K562 (cell line): Measurements from ENCODE around the gene TNPO3. TPM values are rescaled to one million over a fixed set of nuclear protein-coding genes. Genes with fewer than 3 reads are reported as not detected.

Experiments used
- ATAC-seq: fragments of 200-7000 bp; cut with Tn5 transposase; 3 replicates; pipeline ENCODE4 v1.9.1; 2020; ENCODE audit warnings: moderate library complexity
- BruUV-seq: library from RNA; stranded (reverse); fragments of 400-500 nt; replicated peaks from 2 replicates; lab custom pipeline; 2021; lab: Mats Ljungman, UMichigan
- CTCF ChIA-PET: fragments of 300-600 bp; formaldehyde crosslinking; extraction: SDS; loops from one replicate; lab custom pipeline; 2021; ENCODE audit warnings: low intra/inter-chr PET ratio; lab: Yijun Ruan, JAX
- POLR2A ChIA-PET: fragments of 300-600, 350-650 bp; sonication (Branson Sonifier 250); formaldehyde crosslinking; extraction: SDS; loops from one replicate; lab custom pipeline; 2021; ENCODE audit warnings: antibody characterized with exemption, inconsistent platforms; lab: Yijun Ruan, JAX
- DNase-seq, 4 experiments: peaks; one replicate each; pipeline versions ENCODE4 v3.0.0 to v3.0.0-alpha.2; 2011 to 2018; ENCODE audit warnings: low spot score in 3 of 4, mixed read lengths in 3 of 4; ENCODE audit errors: extremely low read depth in 1 of 4
- FAIRE-seq: peaks from 2 replicates; lab custom pipeline; 2011; peaks lifted over from hg19 to GRCh38; lab: Jason Lieb, UNC
- H2AFZ ChIP-seq: 2 replicates; pipeline ENCODE4 v1.6.0; 2011; ENCODE audit warnings: low read depth, low read length, control low read depth, inconsistent platforms
- H3K27ac ChIP-seq: fragments of 200-600 bp; 3 replicates; pipeline ENCODE4 v1.8.0; 2011; ENCODE audit warnings: low read depth, mild to moderate bottlenecking, control low read depth, inconsistent platforms, low read length, moderate library complexity, mixed read lengths; ENCODE audit errors: extremely low read depth
- H3K27me3 ChIP-seq, 2 experiments: fragments of 300-600 bp in 1 of 2; 2 replicates in 1 of 2; 3 replicates in 1 of 2; pipeline versions ENCODE4 v1.6.0 to v1.8.0; 2011; ENCODE audit warnings: inconsistent platforms in 2 of 2, low read length in 2 of 2, mild to moderate bottlenecking in 1 of 2, mixed read lengths in 1 of 2, moderate library complexity in 1 of 2; ENCODE audit not compliant: control insufficient read depth in 2 of 2, insufficient read depth in 2 of 2
- H3K36me3 ChIP-seq: fragments of 300-600 bp; 3 replicates; pipeline ENCODE4 v1.8.0; 2011; ENCODE audit warnings: mild to moderate bottlenecking, low read length, inconsistent platforms; ENCODE audit not compliant: control insufficient read depth, insufficient read depth
- H3K4me1 ChIP-seq, 2 experiments: fragments of 200-600 bp in 1 of 2; replicated peaks in 1 of 2; 2 replicates in 1 of 2; 3 replicates in 1 of 2; pipeline versions ENCODE4 v1.5.1 to v1.8.0; 2011; ENCODE audit warnings: inconsistent platforms in 2 of 2, low read length in 2 of 2, mild to moderate bottlenecking in 1 of 2, mixed read lengths in 1 of 2, moderate library complexity in 1 of 2; ENCODE audit not compliant: control insufficient read depth in 2 of 2, insufficient read depth in 2 of 2
- H3K4me2 ChIP-seq: 2 replicates; pipeline ENCODE4 v1.6.1; 2011; ENCODE audit warnings: low read length, control low read depth, inconsistent platforms, mixed read lengths; ENCODE audit not compliant: insufficient read depth
- H3K4me3 ChIP-seq: fragments of 200-600 bp; sonication (generic), shearing (Covaris generic); 2 replicates; pipeline ENCODE4 v1.5.1; 2016; ENCODE audit warnings: control low read depth, inconsistent platforms
- H3K79me2 ChIP-seq: fragments of 200-600 bp; 3 replicates; pipeline ENCODE4 v1.8.0; 2011; ENCODE audit warnings: low read length, inconsistent platforms; ENCODE audit not compliant: control insufficient read depth, insufficient read depth
- H3K9ac ChIP-seq, 2 experiments: 2 replicates each; pipeline versions ENCODE4 v1.6.0 to v1.6.1; 2011; ENCODE audit warnings: low read depth in 2 of 2, low read length in 2 of 2, control low read depth in 1 of 2, inconsistent platforms in 1 of 2, mild to moderate bottlenecking in 1 of 2, mixed read lengths in 1 of 2; ENCODE audit not compliant: insufficient read depth in 1 of 2
- H3K9me1 ChIP-seq: one replicate; pipeline ENCODE4 v1.6.0; 2011; ENCODE audit warnings: inconsistent platforms, mild to moderate bottlenecking, low read length, moderate library complexity; ENCODE audit not compliant: control insufficient read depth, insufficient read depth
- H3K9me3 ChIP-seq: replicated peaks from 2 replicates; pipeline ENCODE4 v1.5.1; 2011; ENCODE audit warnings: low read depth, low read length, inconsistent platforms; ENCODE audit not compliant: control insufficient read depth, insufficient read depth
- H4K20me1 ChIP-seq: replicated peaks from 2 replicates; pipeline ENCODE4 v1.6.1; 2011; ENCODE audit warnings: low read length, inconsistent platforms, mixed read lengths; ENCODE audit not compliant: control insufficient read depth, insufficient read depth
- CBX1 ChIP-seq: sonication (generic); IDR thresholded peaks from 2 replicates; pipeline ENCODE4 v1.6.1; 2016; ENCODE audit warnings: antibody characterized with exemption, low read depth, mild to moderate bottlenecking
- PHTF2 ChIP-seq: fragments of 250-450 bp; sonication (Bioruptor Pico); IDR thresholded peaks from 2 replicates; pipeline ENCODE4 v1.5.0; 2021; ENCODE audit warnings: mild to moderate bottlenecking
- SMARCA5 ChIP-seq: fragments of 450-650 bp; IDR thresholded peaks from 2 replicates; pipeline ENCODE4 v1.6.1; 2016
- ZNF408 ChIP-seq: fragments of 250-450 bp; sonication (Bioruptor Pico); IDR thresholded peaks from 2 replicates; pipeline ENCODE4 v1.4.0; 2020; ENCODE audit warnings: low read depth, mild to moderate bottlenecking, moderate library complexity
- ZNF766 ChIP-seq: fragments of 200-800 bp; sonication (Bioruptor generic); conservative IDR thresholded peaks from 2 replicates; pipeline ENCODE4 v1.6.1; 2016; ENCODE audit warnings: missing genetic modification characterization, missing compliant biosample characterization
- ZNF778 ChIP-seq: fragments of 450-650 bp; formaldehyde crosslinking; IDR thresholded peaks from 2 replicates; pipeline ENCODE4 v1.4.0; 2020; ENCODE audit warnings: mild to moderate bottlenecking, moderate library complexity
- WGBS: fragments of 100-300 bp; shearing (Covaris generic); methylation state at CpG from one replicate; pipeline ENCODE4 v1.1.6; 2016; ENCODE audit warnings: low coverage, mixed read lengths; ENCODE audit not compliant: insufficient coverage; ENCODE audit errors: missing lambda C conversion rate; 5-methylcytosine and 5-hydroxymethylcytosine counted together
- in situ Hi-C: fragments of 300-500 bp; cut with MboI; formaldehyde crosslinking; loops from 4 replicates; pipeline ENCODE4 v1.15.0; 2018; ENCODE audit warnings: inconsistent platforms, mixed read lengths
- intact Hi-C: fragments of 100-400 bp; cut with micrococcal nuclease; formaldehyde crosslinking; loops from 2 replicates; pipeline ENCODE4 v1.14.2; 2022
- polyA plus RNA-seq, 8 experiments: library from polyadenylated mRNA; depleted of rRNA in 4 of 8; stranded (reverse) in 5 of 8; unstranded in 3 of 8; fragments of >200 nt; fragmentation: Nextera tagmentation in 2 of 8; fragmentation: Illumina TruSeq in 1 of 8; extraction: Ambion mirVana in 2 of 8; extraction: Trizol in 1 of 8; gene quantifications; 2 replicates each; pipeline versions ENCODE4 v1.2.1 to v1.2.3, GENCODE V29; 2011 to 2014; ENCODE audit warnings: inconsistent platforms in 1 of 8, missing spikeins in 1 of 8
- total RNA-seq, 7 experiments: library from RNA; depleted of rRNA in 6 of 7; stranded (reverse); fragments of >200 nt in 6 of 7; fragmentation: Illumina TruSeq in 2 of 7; extraction: Trizol in 2 of 7; gene quantifications; 2 replicates each; pipeline versions ENCODE4 v1.2.1 to v1.2.3, GENCODE V29; 2011 to 2021; ENCODE audit warnings: low replicate concordance in 1 of 7

Gene TNPO3
- total and polyA plus RNA-seq, 9 of the 15 experiments (the other 6 are each of a cell fraction or from before 2014, with no cell fraction given) = 35.8 to 125 (median 110) TPM

DNA sequence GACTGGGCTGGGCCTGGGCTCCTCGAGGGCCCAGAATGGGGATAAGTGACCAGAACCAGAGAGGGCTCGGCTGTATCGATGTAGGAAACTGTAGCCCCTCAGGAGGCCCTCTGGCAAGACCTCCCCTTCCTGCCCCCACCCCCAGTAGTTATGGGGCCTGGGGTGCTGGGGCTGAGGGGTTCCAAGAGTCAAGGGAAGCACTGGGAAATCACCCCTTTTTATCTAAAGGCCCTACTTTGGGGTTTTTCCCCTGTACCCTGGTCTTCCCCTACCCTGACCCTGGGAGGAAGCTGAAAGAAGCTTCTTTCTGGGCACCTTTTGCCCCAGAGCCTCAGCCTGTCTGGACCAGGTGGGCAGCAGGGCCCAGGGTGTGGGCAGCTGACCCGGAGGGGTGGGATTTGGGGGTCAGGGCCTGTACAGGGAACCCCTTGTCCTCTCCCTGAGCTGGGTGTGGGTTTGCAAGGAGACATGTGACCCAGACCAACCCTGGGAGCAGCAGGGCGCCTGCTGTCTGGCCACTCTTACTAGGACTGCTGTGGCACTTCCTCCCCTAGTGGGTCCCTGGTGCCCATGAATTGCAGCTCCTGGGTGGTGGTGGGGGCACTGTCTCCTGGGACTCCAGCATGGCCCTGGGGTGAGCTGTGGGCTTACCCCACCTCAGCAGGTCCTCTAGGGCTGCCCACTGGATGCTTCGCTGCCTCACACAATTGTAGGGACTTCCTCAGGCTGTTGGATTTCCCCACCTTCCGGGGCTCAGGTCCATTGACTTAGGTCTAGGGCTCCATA is 115.6 kb downstream of the TNPO3 start:
- H3K9me1 ChIP-seq = no peaks in the 10 kb centered on the region
- no peaks in the 10 kb centered on the region for H3K36me3 ChIP-seq
- H3K4me2 ChIP-seq = no peak overlapping the region
- 27% methylated on average over 6 of the region's 7 CpGs for WGBS
- H3K4me3 ChIP-seq = no peak overlapping the region
- H3K27me3 ChIP-seq = peaks cover 62 to 75% of the 10 kb centered on the region in 2 experiments
- no peak overlapping the region for H2AFZ ChIP-seq
- DNase-seq = no peak
- peak; percentile 10 for ATAC-seq
- H3K79me2 ChIP-seq = no peaks in the 10 kb centered on the region
- no peak overlapping the region for H3K27ac ChIP-seq
- peaks cover 10% of the 10 kb centered on the region for H4K20me1 ChIP-seq
- TF ChIP-seq ZNF778 (CRISPR knock-in tag) (no peak), ZNF766 (CRISPR knock-in tag) (no peak), SMARCA5 (no peak), PHTF2 (no peak), ZNF408 (no peak), CBX1 (no peak)
- no peaks in the 10 kb centered on the region for H3K9me3 ChIP-seq
- ChIA-PET CTCF (no interaction called here), POLR2A (interaction anchor here (0.6 to 1.8 kb wide), 5 partner anchors 8 to 115 kb away, joined by 3 to 8 read pairs (median 4); partner anchors contain the start of gene TNPO3)
- H3K9ac ChIP-seq = no peak overlapping the region
- in situ Hi-C loops (no loop called here), intact Hi-C loops (no loop called here)
- FAIRE-seq = no peak
- H3K4me1 ChIP-seq = peaks cover 0 to 31% of the 10 kb centered on the region in 2 experiments; a peak in 2 of 5 replicates
- BruUV-seq = no TSS peak
